ENCODE results near the gene DENND10.
"Not testable (repeated sequence)": the region's sequence is repeated elsewhere in the genome, so short reads cannot be mapped to it uniquely, and the experiment has no call there.

DENND10 gene

DNA sequence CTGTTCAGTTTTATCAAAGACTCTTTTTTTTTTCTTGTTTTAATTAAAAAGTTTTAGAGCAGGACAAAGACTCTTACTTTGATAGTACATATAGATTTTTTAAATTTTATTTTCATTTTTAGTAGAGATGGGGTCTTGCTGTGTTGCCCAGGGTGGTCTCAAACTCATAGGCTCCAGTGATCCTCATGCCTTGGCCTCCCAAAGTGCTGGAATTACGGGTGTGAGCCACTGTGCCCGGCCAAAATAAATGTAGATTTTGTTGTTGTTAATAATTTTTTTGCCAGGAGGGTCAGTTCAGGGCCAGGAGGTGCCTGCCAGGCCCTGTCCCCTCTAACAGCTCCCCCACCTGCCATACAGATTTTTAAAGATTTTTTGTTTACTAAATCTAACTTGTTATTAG, 17.0 kb downstream of the DENND10 start:
- no peak overlapping the region for H3K4me3 ChIP-seq (ENCODE audit: low read length)
- H3K4me1 ChIP-seq (ENCODE audit: control insufficient read depth, insufficient read depth, low read length): no peaks in the 10 kb centered on the region
- peaks cover 5% of the 10 kb centered on the region for H3K36me3 ChIP-seq (ENCODE audit: control insufficient read depth, insufficient read depth, low read length)
- H3K27me3 ChIP-seq (ENCODE audit: control insufficient read depth, insufficient read depth, low read length): no peaks in the 10 kb centered on the region
- no peak overlapping the region for H3K27ac ChIP-seq (ENCODE audit: low read depth, low read length)
- no peak overlapping the region for H3K9ac ChIP-seq (ENCODE audit: low read length)

DNA sequence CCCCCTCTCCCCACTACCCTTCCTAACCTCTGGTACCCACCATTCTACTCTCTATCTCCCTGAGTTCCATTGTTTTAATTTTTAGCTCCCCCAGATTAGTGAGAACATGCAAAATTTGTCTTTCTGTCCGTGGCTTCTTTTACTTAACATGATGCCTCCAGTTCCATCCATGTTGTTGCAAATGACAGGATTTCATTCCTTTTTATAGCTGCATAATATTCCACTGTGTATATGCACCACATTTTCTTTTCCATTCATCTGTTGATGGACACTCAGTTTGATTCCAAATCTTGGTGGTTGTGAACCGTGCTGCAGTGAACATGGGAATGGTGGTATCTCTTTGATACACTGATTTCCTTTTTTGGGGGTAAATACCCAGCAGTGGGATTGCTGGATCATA, 22.0 kb downstream of the DENND10 start:
- no peak overlapping the region for H3K27ac ChIP-seq (ENCODE audit: low read depth, low read length)
- H3K4me1 ChIP-seq (ENCODE audit: control insufficient read depth, insufficient read depth, low read length): no peaks in the 10 kb centered on the region
- no peak overlapping the region for H3K4me3 ChIP-seq (ENCODE audit: low read length)
- H3K9ac ChIP-seq (ENCODE audit: low read length): no peak overlapping the region
- H3K27me3 ChIP-seq (ENCODE audit: control insufficient read depth, insufficient read depth, low read length): no peaks in the 10 kb centered on the region
- peaks cover 12% of the 10 kb centered on the region for H3K36me3 ChIP-seq (ENCODE audit: control insufficient read depth, insufficient read depth, low read length)

DNA sequence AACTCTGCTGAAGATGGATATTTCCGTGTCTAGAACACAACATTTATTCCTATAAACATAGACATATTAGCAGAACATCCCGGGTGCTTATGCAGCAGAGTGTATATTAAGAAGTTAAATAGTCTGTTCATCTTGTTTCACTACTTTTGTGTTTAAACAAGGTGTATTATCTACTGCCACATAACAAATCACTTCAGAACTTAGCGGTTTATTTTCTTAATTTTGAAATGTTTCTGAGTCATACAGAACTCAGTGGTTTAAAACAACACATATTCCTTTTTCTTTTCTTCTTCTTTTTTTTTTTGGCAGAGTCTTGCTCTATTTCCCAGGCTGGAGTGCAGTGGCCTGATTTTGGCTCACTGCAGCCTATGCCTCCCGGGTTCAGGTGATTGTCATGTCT, 25.8 kb downstream of the DENND10 start:
- no peak overlapping the region for H3K4me3 ChIP-seq (ENCODE audit: low read length)
- no peak overlapping the region for H3K9ac ChIP-seq (ENCODE audit: low read length)
- H3K36me3 ChIP-seq (ENCODE audit: control insufficient read depth, insufficient read depth, low read length): peaks cover 22% of the 10 kb centered on the region
- H3K27ac ChIP-seq (ENCODE audit: low read depth, low read length): no peak overlapping the region
- no peaks in the 10 kb centered on the region for H3K4me1 ChIP-seq (ENCODE audit: control insufficient read depth, insufficient read depth, low read length)
- no peaks in the 10 kb centered on the region for H3K27me3 ChIP-seq (ENCODE audit: control insufficient read depth, insufficient read depth, low read length)

DNA sequence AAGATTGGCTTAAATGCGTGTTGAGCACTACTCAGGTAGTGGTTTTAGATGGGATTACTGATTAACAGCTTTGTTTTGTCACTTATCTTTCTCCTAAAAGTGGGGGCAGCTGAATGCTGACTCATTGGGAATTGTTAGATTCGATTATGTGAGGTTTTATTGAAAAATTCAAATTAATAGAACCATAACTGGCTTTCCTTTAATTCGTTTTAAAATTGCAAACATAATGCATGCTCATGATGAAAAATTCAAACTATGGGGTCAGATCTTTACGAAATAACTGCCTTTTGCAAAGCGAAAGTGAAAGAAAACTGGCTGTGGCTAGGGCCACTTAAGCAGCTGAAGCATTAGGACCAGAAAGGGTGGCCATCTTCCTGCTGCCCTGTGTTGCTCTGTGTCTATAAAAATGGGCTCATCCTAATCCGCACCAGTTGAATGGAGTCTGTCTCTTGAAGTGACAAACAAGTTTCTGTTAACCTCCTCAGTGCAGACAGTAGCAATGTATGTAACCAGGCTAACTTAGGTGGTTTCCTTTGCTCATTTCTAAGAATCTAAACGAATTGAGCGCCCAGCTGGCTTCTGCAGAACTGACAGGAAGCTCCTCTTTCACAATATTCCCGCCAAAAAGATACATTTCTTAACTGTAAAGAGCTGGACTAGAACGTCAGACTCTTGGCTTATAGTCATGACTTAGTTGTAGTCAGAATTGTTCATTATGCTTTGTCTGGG, 27.8 kb downstream of the DENND10 start:
- H3K9ac ChIP-seq (ENCODE audit: low read length): peak overlapping the region; percentile 10
- no peaks in the 10 kb centered on the region for H3K4me1 ChIP-seq (ENCODE audit: control insufficient read depth, insufficient read depth, low read length)
- H3K36me3 ChIP-seq (ENCODE audit: control insufficient read depth, insufficient read depth, low read length): peaks cover 17% of the 10 kb centered on the region
- no peaks in the 10 kb centered on the region for H3K27me3 ChIP-seq (ENCODE audit: control insufficient read depth, insufficient read depth, low read length)
- peak overlapping the region; percentile 52 for H3K4me3 ChIP-seq (ENCODE audit: low read length)
- no peak overlapping the region for H3K27ac ChIP-seq (ENCODE audit: low read depth, low read length)

DNA sequence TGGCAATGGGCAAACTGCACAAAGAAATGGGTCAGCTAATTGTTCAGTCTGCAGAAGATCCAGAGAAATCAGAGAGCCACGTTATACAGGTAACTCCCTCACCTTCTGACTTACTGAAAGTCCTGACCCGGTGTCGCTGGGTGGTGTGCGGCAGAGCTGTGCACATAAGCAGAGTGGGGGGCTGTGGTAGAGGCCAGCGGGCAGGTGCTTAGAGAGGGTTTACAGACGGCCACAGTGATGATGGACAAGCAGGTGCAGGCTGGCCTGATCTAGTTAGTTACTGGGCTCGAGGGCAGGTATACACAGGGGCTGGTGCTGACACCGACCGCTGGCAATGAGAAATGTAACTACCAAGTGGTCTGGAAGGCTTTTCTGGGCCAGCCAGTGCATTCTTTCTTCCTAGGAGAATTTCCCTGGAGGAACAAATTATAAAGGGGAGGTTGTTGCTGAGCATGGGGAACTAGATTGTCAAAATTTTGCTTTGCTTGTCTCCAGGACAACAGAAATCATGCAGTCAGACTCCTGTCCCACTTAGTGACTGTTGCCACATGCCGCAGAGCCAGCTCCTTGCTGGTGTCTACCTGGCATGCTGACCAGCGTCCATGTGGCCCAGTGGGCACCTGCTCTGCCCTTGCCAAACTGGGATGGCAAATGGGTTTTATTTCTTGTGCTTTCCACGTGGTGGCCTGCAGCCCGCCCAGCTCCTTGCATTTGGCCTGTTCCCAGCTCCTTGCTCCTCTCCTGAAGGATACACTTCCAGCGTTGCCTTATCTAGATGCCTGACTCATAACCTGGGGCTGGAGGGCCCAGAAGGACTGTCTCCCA, 28.8 kb downstream of the DENND10 start:
- Histone ChIP-seq H3K4me1 (ENCODE audit: control insufficient read depth, insufficient read depth, low read length) (no peaks in the 10 kb centered on the region), H3K27me3 (ENCODE audit: control insufficient read depth, insufficient read depth, low read length) (no peaks in the 10 kb centered on the region), H3K9ac (ENCODE audit: low read length) (no peak overlapping the region), H3K4me3 (ENCODE audit: low read length) (no peak overlapping the region), H3K36me3 (ENCODE audit: control insufficient read depth, insufficient read depth, low read length) (peaks cover 15% of the 10 kb centered on the region), H3K27ac (ENCODE audit: low read depth, low read length) (no peak overlapping the region)

DNA sequence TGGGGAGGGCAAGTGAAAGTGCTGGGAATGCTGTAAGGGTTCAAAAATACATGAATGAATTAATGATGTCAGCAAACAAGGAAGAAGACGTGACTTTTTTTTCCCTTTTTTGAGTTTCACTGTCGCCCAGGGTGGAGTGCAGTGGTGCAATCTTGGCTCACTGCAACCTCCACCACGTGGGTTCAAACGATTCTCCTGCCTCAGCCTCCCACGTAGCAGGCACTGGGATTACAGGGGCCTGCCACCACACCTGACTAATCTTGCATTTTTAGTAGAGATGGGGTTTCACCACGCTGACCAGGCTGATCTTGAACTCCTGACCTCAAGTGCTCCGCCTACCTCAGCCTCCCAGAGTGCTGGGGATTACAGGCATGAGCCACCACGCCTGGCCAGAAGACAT, 30.0 kb downstream of the DENND10 start:
- Histone ChIP-seq H3K27ac (ENCODE audit: low read depth, low read length) (no peak overlapping the region), H3K36me3 (ENCODE audit: control insufficient read depth, insufficient read depth, low read length) (peaks cover 12% of the 10 kb centered on the region), H3K4me1 (ENCODE audit: control insufficient read depth, insufficient read depth, low read length) (no peaks in the 10 kb centered on the region), H3K27me3 (ENCODE audit: control insufficient read depth, insufficient read depth, low read length) (no peaks in the 10 kb centered on the region), H3K4me3 (ENCODE audit: low read length) (no peak overlapping the region), H3K9ac (ENCODE audit: low read length) (no peak overlapping the region)

DNA sequence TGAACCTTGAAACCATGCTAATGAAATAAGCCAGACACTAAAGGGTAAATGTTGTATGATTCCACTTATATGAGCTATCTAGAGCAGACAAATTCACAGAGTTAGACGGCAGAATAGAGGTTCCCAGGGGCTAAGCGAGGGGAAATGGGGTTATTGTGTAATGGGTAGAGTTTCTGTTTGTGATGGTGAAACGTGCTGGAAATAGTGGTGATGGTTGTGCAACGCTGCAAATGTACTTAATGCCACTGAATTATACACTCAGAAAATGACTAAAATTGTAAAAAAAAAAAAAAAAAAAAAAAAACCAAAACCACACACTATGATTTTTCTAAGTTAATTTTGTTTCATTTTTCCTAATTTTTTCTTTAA, 31.6 kb downstream of the DENND10 start:
- Histone ChIP-seq H3K27ac (ENCODE audit: low read depth, low read length) (no peak overlapping the region), H3K27me3 (ENCODE audit: control insufficient read depth, insufficient read depth, low read length) (no peaks in the 10 kb centered on the region), H3K36me3 (ENCODE audit: control insufficient read depth, insufficient read depth, low read length) (peaks cover 12% of the 10 kb centered on the region), H3K4me3 (ENCODE audit: low read length) (no peak overlapping the region), H3K9ac (ENCODE audit: low read length) (no peak overlapping the region), H3K4me1 (ENCODE audit: control insufficient read depth, insufficient read depth, low read length) (no peaks in the 10 kb centered on the region)

DNA sequence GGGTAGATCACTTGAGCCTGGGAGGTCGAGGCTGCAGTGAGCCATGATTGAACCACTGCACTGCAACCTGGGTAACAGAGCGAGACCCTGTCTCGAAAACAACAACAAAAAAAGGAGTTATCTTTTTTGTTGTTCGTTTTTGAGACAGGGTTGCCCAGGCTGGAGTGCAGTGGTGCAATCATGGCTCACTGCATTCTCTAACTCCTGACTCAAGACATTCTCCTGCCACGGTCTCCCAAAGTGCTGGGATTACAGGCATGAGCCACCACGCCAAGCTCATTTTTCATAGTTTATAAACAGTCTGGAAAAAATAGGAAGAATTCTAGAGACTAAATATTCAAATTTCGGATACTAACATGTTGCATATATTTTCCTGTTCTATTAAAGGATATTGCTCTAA, 32.2 kb downstream of the DENND10 start:
- H3K27ac ChIP-seq (ENCODE audit: low read depth, low read length): no peak overlapping the region

DNA sequence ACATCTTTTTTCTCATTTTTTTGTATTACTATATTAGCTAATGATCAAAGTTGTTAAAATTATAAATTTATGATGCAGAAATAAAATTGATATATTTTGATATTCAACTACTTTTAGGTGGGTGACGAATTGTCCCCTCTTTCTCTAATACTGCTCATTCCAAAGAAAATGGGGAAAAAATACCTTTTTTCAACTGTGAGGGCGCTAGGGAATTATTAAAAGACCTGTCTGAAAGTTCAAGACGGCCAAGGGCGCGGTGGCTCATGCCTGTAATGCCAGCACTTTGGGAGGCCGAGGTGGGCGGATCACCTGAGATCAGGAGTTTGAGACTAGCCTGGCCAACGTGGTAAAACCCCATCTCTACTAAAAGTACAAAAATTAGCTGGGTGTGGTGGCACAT, 34.0 kb downstream of the DENND10 start:
- H3K4me1 ChIP-seq (ENCODE audit: control insufficient read depth, insufficient read depth, low read length); H3K27me3 ChIP-seq (ENCODE audit: control insufficient read depth, insufficient read depth, low read length); H3K9ac ChIP-seq (ENCODE audit: low read length); H3K36me3 ChIP-seq (ENCODE audit: control insufficient read depth, insufficient read depth, low read length); H3K4me3 ChIP-seq (ENCODE audit: low read length); H3K27ac ChIP-seq (ENCODE audit: low read depth, low read length): not testable (repeated sequence)

More for the DNA sequence above, 32.2 kb downstream of the DENND10 start:
- no peaks in the 10 kb centered on the region for H3K27me3 ChIP-seq (ENCODE audit: control insufficient read depth, insufficient read depth, low read length)
- no peaks in the 10 kb centered on the region for H3K4me1 ChIP-seq (ENCODE audit: control insufficient read depth, insufficient read depth, low read length)
- peaks cover 14% of the 10 kb centered on the region for H3K36me3 ChIP-seq (ENCODE audit: control insufficient read depth, insufficient read depth, low read length)
- H3K9ac ChIP-seq (ENCODE audit: low read length): no peak overlapping the region
- no peak overlapping the region for H3K4me3 ChIP-seq (ENCODE audit: low read length)

DNA sequence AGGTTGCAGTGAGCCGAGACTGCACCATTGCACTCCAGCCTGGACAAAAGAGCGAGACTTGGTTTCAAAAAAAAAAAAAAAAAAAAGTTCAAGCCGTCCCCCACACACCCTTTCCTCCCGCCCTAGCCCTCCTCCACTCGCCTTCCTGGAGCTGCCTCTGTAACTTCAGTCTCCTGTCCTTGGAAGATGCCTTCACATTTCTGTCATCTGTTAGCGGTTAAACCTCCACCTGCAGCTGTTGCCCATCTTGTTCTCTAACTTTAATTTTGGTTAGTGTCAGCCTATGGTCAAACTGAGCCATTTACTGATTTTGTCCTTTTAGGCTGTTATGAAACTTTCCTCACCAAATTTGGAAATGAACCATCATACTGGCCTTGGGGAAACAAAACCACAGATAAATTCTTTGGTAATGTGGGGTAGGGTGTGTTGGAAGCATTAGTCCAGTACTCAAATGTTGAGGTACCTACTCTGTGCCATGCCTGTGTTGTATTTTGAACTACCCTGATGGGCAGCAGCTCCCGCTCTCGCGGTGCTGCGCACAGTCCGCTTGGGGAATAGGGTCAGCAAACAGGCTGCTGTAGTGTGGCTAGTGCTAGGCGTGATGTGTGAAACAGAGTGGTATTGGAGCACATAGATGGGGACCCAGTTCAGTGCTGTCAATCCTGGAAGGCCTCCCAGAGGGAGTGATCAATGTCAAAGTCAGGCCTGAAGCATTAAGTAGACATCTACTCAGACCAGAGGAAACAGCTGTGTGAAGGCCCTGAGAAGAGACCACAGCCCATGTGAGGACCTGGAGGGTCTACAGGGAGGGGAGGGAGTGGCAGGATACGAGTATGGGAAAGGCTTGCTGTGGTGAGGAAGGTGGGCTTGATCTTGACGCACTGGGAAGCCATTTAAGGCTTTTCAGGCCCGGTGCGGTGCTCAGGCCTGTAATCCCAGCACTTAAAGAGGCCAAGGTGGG, 34.7 kb downstream of the DENND10 start:
- Histone ChIP-seq H3K4me1 (ENCODE audit: control insufficient read depth, insufficient read depth, low read length) (no peaks in the 10 kb centered on the region), H3K27me3 (ENCODE audit: control insufficient read depth, insufficient read depth, low read length) (no peaks in the 10 kb centered on the region), H3K9ac (ENCODE audit: low read length) (no peak overlapping the region), H3K4me3 (ENCODE audit: low read length) (no peak overlapping the region), H3K36me3 (ENCODE audit: control insufficient read depth, insufficient read depth, low read length) (peaks cover 3% of the 10 kb centered on the region), H3K27ac (ENCODE audit: low read depth, low read length) (no peak overlapping the region)

DNA sequence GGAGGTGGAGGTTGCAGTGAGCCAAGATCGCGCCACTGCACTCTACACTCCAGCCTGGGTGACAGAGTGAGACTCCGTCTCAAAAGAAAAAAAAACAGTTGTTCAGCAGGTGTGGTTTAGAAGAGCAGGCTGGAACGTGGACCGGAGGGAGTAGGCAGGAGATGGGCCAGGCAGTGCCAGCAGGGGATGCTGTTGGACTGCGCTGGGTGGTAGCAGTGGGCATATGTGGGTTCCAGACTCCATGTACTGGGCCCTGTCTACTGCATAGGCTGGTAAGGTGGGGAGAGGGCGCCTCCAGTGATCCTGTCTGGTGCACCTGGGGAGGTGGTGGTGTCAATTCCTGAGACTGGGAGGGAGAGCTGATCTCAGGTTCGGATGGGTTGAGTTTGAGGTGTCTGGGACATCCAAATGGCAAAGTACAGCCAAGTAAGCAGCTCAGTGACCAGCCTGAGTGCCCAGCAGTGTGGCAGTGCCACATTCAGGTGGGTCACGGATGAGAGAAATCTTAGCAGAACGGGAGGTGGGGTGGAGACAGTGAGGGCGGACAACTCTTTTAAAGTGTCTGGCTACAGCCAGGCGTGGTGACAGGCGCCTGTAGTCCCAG, 35.7 kb downstream of the DENND10 start:
- no peak overlapping the region for H3K27ac ChIP-seq (ENCODE audit: low read depth, low read length)
- peaks cover 2% of the 10 kb centered on the region for H3K36me3 ChIP-seq (ENCODE audit: control insufficient read depth, insufficient read depth, low read length)
- H3K27me3 ChIP-seq (ENCODE audit: control insufficient read depth, insufficient read depth, low read length): no peaks in the 10 kb centered on the region
- no peaks in the 10 kb centered on the region for H3K4me1 ChIP-seq (ENCODE audit: control insufficient read depth, insufficient read depth, low read length)
- H3K9ac ChIP-seq (ENCODE audit: low read length): no peak overlapping the region
- no peak overlapping the region for H3K4me3 ChIP-seq (ENCODE audit: low read length)

All from rectal smooth muscle tissue (tissue), 1 donor.